ENCODE measurements around the gene HDLBP. TPM values are rescaled to one million over a fixed set of nuclear protein-coding genes. Genes with fewer than 3 reads are reported as not detected.
A peak's percentile ranks its signal among the peaks of the same experiment; 100 is the strongest.
"Not testable (repeated sequence)": the region's sequence is repeated elsewhere in the genome, so short reads cannot be mapped to it uniquely, and the experiment has no call there.

The HDLBP gene
- total RNA-seq, 2 experiments from 2014 or later = 243 to 251 TPM

DNA sequence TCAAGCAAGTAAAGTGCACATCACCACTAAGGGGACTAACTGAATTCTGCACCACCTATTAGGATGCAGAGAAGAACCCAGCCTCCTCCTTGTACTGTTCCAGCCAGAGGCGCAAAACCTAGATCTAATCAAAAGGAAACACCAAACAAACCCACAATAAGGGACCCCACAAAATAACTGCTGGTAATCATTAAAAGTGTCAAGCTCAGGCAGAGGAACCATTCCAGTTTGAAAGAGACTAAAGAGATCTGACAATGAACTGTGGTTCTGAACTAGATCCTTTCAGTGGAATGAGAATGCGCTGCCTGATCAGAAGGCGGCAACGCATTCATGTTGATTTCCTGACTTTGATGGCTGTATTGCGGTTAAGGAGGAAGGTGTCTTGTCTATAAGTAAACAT lies 16.8 kb downstream of the HDLBP start:
- peak; percentile 28 for DNase-seq
- no peaks in the 10 kb centered on the region for H3K9me3 Mint-ChIP-seq
- ChIA-PET POLR2A (interaction anchor here (1.3 kb wide), 1 partner anchor 17 kb away, joined by 4 read pairs; the partner anchor contains the start of genes HDLBP and SEPTIN2), CTCF (interaction anchor here (0.6 to 1.0 kb wide), 2 partner anchors 15 to 147 kb away, joined by 3 read pairs; no protein-coding TSS in a partner anchor)
- no peak overlapping the region for H3K27ac Mint-ChIP-seq
- H3K27me3 Mint-ChIP-seq = no peaks in the 10 kb centered on the region
- peaks cover 36% of the 10 kb centered on the region for H3K4me1 Mint-ChIP-seq (ENCODE audit: low read depth)
- H3K36me3 Mint-ChIP-seq = peaks cover 4% of the 10 kb centered on the region
- H3K4me3 Mint-ChIP-seq = no peak overlapping the region
- intact Hi-C loops (cut with micrococcal nuclease) = no loop called here

DNA sequence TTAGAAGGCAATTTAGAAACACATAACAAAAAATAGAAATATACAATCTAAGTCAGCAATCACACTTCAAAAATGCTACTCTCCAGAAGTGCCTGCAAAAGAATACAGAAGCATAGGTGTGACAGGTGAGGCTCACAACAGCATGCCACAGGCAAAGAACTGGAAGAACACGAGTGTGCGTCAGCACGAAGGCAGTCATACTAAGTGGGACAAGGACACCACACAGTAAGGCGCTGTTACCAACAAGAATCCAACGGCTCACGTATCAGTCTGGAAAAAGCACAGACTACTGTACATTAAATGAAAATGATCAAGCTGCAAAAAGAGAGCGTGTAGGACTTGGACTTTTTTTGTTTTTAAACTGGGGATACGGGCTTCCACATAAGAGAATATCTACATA lies 18.7 kb downstream of the HDLBP start:
- Mint-ChIP-seq H3K4me1 (ENCODE audit: low read depth) (peaks cover 38% of the 10 kb centered on the region), H3K4me3 (no peak overlapping the region), H3K27ac (no peak overlapping the region), H3K27me3 (no peaks in the 10 kb centered on the region), H3K36me3 (peaks cover 4% of the 10 kb centered on the region), H3K9me3 (no peaks in the 10 kb centered on the region)
- DNase-seq = no peak
- ChIA-PET CTCF (no interaction called here), POLR2A (no interaction called here)
- intact Hi-C loops (cut with micrococcal nuclease) = no loop called here

DNA sequence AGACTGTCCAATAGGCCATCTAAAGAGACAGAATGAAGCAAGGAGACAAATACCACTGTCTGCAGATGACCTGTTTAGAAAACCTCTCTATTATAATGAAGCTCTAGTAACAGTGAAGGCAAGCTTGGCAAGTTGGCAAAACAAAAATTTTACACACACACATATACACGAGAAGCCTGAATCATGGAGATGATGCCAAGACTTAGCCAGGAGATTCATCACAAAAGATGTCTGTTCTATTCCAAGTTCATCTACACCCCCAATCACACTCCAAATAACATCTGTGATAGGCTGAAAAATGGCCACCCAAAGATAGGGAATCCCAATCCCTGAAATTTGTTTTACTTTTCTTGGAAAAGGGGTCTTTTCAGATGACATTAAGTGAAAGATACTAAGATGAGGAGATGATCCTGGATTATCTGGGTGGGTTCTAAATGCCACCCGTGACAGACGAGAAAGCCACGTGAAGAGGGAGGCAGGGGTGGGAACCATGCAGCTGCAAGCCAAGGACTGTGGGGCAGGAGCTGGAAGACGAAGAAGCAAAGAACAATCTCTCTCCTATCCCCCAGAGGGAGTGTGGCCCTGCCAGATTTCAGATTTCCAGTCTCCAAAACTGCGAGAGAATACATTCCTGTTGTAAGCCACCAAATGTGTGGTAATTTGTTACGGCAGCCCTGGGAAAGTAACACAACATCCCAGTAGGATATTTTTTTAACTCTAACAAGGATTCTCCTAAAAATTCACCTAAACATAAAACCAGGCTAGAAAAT lies 20.0 kb downstream of the HDLBP start:
- no peaks in the 10 kb centered on the region for H3K27me3 Mint-ChIP-seq
- DNase-seq = no peak
- H3K4me1 Mint-ChIP-seq (ENCODE audit: low read depth) = peaks cover 38% of the 10 kb centered on the region
- ChIA-PET CTCF (no interaction called here), POLR2A (no interaction called here)
- H3K27ac Mint-ChIP-seq = no peak overlapping the region
- peaks cover 4% of the 10 kb centered on the region for H3K36me3 Mint-ChIP-seq
- intact Hi-C loops (cut with micrococcal nuclease) = no loop called here
- H3K9me3 Mint-ChIP-seq = no peaks in the 10 kb centered on the region
- H3K4me3 Mint-ChIP-seq = no peak overlapping the region

DNA sequence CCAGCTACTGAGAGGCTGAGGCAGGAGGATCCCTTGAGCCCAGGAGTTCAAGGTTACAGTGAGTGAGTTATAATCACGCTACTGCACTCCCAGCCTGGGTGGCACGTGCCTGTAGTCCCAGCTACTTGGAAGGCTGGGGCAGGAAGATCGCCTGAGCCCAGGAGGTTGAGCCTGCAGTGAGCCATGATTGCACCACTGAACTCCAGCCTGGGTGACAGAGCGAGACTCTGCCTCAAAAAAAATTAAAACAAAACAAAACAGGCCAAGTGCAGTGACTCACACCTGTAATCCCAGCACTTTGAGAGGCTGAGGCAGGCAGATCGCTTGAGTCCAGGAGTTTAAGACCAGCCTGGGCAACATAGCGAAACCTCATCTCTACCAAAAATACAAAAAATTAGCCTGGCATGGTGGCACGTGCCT lies 22.1 kb downstream of the HDLBP start:
- H3K36me3 Mint-ChIP-seq; POLR2A ChIA-PET; H3K27me3 Mint-ChIP-seq; intact Hi-C loops (cut with micrococcal nuclease); H3K4me3 Mint-ChIP-seq; H3K27ac Mint-ChIP-seq; DNase-seq; CTCF ChIA-PET; H3K9me3 Mint-ChIP-seq: not testable (repeated sequence)
- H3K4me1 Mint-ChIP-seq (ENCODE audit: low read depth) = peaks cover 33% of the 10 kb centered on the region

DNA sequence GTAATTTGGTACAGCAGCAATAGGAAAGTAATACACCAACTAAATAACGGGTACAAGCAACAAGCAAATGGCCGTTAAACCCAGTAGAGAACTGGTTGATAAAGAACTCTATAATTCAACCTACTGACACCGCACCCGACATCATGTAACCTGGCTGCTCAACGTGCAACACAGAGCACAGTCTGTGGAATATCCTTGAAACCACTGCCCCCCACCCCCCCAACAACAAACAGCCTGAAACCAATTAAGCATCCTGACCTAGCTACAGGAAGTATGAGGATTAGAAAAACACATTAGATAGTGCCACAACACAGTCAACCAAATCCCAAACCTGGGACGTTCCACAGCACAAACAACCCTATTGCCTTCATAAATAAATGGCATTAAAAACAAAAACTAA lies 23.5 kb downstream of the HDLBP start:
- H3K9me3 Mint-ChIP-seq = no peaks in the 10 kb centered on the region
- no peaks in the 10 kb centered on the region for H3K27me3 Mint-ChIP-seq
- no peak for DNase-seq
- H3K4me1 Mint-ChIP-seq (ENCODE audit: low read depth) = peaks cover 30% of the 10 kb centered on the region
- peaks cover 5% of the 10 kb centered on the region for H3K36me3 Mint-ChIP-seq
- intact Hi-C loops (cut with micrococcal nuclease) = no loop called here
- no peak overlapping the region for H3K4me3 Mint-ChIP-seq
- no peak overlapping the region for H3K27ac Mint-ChIP-seq
- CTCF ChIA-PET = no interaction called here
- POLR2A ChIA-PET = no interaction called here

DNA sequence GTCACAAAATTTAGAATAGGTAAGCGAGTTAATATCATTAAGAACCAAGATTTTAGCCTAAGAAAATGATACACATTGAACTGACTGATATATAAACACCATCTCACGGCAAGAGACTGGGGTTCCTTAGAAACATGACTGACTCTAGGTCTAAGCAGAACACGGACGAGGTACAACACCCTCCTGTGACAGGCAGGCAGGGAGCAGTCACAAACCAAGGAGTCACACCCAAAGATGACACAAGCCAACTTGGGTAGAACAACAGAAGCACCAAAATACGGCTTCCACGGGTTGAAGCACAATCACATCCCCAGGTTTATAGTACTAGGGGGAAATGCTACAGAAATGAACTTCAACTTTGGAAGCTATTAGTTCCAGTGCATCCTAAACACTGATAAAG lies 24.3 kb downstream of the HDLBP start:
- Mint-ChIP-seq H3K9me3 (no peaks in the 10 kb centered on the region), H3K4me3 (no peak overlapping the region), H3K36me3 (peaks cover 7% of the 10 kb centered on the region), H3K27ac (no peak overlapping the region), H3K4me1 (ENCODE audit: low read depth) (peaks cover 27% of the 10 kb centered on the region), H3K27me3 (no peaks in the 10 kb centered on the region)
- POLR2A ChIA-PET = interaction anchor here (0.6 kb wide), 1 partner anchor 356 kb away, joined by 3 read pairs; no protein-coding TSS in a partner anchor
- intact Hi-C loops (cut with micrococcal nuclease) = no loop called here
- CTCF ChIA-PET = no interaction called here
- DNase-seq = no peak

DNA sequence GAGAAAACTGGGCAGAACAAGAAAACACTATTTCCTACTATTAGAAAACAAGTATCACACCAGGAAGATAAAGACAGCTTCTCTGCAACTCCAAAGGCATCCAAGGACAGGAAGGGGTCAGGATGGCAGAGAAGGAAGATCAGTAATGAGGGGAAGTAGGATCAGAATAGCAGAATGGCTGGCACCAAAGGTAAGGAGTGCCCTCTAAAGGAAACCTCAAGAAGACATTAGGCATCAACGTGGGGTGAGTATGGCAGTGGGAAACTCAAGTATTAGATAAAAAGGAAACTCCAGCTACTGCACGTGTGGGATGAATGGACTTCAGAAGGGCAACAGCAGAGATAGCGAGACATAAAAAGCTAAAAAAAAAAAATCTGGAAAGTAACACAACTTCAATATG lies 25.9 kb downstream of the HDLBP start:
- intact Hi-C loops (cut with micrococcal nuclease) = no loop called here
- Mint-ChIP-seq H3K27ac (no peak overlapping the region), H3K4me1 (ENCODE audit: low read depth) (peaks cover 29% of the 10 kb centered on the region), H3K27me3 (no peaks in the 10 kb centered on the region), H3K4me3 (no peak overlapping the region), H3K36me3 (peaks cover 9% of the 10 kb centered on the region), H3K9me3 (no peaks in the 10 kb centered on the region)
- ChIA-PET POLR2A (no interaction called here), CTCF (interaction anchor here (0.9 to 1.1 kb wide), 2 partner anchors 13 to 19 kb away, joined by 3 read pairs; no protein-coding TSS in a partner anchor)
- DNase-seq = no peak

DNA sequence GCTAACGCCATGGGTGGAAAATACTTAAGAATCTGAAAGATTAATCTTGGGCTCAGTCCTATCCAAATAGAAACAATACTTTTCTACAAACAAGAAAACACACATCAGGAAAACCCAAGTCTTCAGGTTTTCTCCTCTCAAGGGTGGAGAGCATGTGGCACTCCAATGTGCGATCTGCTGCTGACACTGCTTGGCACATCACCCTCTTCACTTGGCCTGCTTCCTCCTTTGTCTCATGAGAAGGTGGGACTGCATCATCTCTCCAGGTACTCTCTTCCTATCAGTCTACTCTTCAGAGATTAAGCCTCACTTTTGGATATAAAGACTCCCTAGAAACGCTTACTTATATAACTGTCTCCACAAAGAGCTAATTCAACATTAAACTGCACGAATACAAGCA lies 26.4 kb downstream of the HDLBP start:
- POLR2A ChIA-PET = no interaction called here
- Mint-ChIP-seq H3K27me3 (no peaks in the 10 kb centered on the region), H3K4me1 (ENCODE audit: low read depth) (peaks cover 33% of the 10 kb centered on the region), H3K9me3 (no peaks in the 10 kb centered on the region), H3K4me3 (no peak overlapping the region), H3K36me3 (peaks cover 12% of the 10 kb centered on the region), H3K27ac (no peak overlapping the region)
- no peak for DNase-seq
- CTCF ChIA-PET = interaction anchor here (0.9 to 1.1 kb wide), 2 partner anchors 14 to 19 kb away, joined by 3 read pairs; no protein-coding TSS in a partner anchor
- intact Hi-C loops (cut with micrococcal nuclease) = no loop called here

DNA sequence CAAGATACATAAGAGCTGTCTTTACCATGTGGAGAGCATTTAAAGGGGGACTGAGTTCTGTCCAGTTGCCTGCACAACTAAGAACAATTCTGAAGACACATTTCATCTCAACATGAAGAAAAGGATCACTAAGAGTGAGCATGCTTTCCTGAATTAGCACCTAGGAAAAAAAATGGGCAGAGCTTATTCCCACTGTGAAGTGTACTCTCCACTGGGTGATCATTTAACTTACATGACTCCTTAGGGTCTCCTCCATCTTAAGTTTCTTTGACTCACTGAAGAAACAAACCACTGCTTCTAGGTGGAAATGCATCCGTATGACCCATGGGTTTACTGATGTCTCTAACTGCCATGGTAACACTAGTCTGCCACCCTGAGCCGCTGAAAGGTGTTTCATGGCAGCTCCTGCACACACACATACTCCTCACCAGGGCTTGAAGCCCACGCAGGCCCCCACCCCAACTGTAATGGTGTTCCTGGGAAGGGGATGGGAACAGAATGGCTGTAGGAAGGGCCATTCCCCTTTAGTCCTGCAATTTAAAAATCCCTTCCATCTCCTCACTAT lies 27.1 kb downstream of the HDLBP start:
- ChIA-PET CTCF (interaction anchor here (0.9 to 1.1 kb wide), 2 partner anchors 15 to 20 kb away, joined by 3 read pairs; no protein-coding TSS in a partner anchor), POLR2A (no interaction called here)
- H3K9me3 Mint-ChIP-seq = no peaks in the 10 kb centered on the region
- intact Hi-C loops (cut with micrococcal nuclease) = no loop called here
- no peak overlapping the region for H3K4me3 Mint-ChIP-seq
- peaks cover 12% of the 10 kb centered on the region for H3K36me3 Mint-ChIP-seq
- peaks cover 34% of the 10 kb centered on the region for H3K4me1 Mint-ChIP-seq (ENCODE audit: low read depth)
- H3K27me3 Mint-ChIP-seq = no peaks in the 10 kb centered on the region
- no peak for DNase-seq
- H3K27ac Mint-ChIP-seq = no peak overlapping the region

DNA sequence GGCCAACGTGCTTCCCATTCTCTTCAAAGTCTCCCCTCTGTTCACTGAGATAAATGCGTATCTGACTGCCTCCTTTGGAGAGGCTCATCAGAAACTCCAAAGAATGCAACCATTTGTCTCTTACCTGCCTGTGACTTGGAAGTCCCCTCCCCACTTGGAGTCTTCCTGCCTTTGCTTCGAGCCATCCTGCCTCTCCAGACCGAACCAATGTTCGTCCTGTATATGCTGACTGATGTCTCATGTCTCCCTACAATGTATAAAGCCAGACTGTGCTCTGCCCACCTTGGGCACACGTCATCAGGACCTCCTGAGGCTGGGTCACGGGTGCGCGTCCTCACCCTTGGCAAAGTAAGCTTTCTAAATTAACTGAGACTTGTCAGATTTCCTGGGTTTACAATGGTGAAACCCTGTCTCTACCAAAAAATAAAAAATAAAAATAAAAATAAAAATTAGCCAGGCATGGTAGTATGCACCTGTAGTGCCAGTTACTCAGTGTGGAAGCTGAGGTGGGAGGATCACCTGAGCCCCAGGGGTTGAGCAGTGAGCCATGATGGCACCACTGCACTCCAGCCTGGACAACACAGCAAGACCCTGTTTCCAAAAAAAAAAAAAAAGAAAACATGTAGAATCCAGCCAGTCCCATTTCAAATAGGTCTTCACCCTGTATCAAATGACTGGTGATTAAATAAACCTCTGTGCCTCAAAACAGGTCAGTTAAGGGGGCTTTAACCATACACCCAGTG lies 29.0 kb downstream of the HDLBP start:
- DNase-seq = no peak
- ChIA-PET POLR2A (interaction anchor here (0.7 kb wide), 1 partner anchor 11 kb away, joined by 4 read pairs; no protein-coding TSS in a partner anchor), CTCF (no interaction called here)
- no peak overlapping the region for H3K27ac Mint-ChIP-seq
- H3K27me3 Mint-ChIP-seq = no peaks in the 10 kb centered on the region
- intact Hi-C loops (cut with micrococcal nuclease) = no loop called here
- peaks cover 33% of the 10 kb centered on the region for H3K4me1 Mint-ChIP-seq (ENCODE audit: low read depth)
- H3K4me3 Mint-ChIP-seq = no peak overlapping the region
- H3K9me3 Mint-ChIP-seq = no peaks in the 10 kb centered on the region
- peaks cover 12% of the 10 kb centered on the region for H3K36me3 Mint-ChIP-seq

DNA sequence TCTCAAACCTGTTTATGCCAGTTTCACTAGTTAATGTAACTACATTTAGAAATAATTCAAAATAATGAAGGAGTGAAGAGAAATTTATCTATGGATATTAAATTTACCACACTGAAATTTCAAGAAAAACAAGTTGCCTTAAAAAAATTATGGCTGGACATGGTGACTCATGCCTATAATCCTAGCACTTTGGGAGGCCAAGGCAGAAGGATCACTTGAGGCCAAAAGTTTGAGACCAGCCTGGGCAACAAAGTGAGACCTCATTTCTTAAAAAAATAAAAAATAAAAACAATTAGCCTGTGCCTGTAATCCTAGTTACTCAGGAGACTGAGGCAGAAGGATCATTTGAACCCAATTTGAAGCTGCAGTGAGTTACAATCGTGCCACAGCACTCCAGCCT lies 29.9 kb downstream of the HDLBP start:
- Mint-ChIP-seq H3K27me3 (no peaks in the 10 kb centered on the region), H3K36me3 (peaks cover 12% of the 10 kb centered on the region), H3K4me1 (ENCODE audit: low read depth) (peaks cover 33% of the 10 kb centered on the region), H3K27ac (no peak overlapping the region), H3K4me3 (no peak overlapping the region), H3K9me3 (no peaks in the 10 kb centered on the region)
- POLR2A ChIA-PET = no interaction called here
- no peak for DNase-seq
- CTCF ChIA-PET = no interaction called here
- intact Hi-C loops (cut with micrococcal nuclease) = no loop called here

DNA sequence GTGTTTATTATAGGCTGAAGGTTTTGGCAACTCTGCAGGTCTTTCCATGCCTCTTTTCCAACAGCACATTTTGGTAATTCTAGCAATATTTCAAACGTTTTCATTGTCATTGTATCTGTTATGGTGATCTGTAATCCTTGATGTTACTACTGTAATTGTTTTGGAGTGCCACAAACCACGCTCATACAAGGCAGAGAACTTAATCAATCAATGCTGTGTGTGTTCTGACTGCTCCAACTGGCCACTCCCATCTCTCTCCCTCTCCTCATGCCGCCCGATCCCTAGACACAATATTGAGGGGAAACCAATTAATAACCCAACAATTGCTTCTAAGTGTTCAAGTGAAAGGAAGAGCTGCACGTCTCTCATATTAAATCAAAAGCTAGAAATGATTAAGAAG lies 32.9 kb downstream of the HDLBP start:
- Mint-ChIP-seq H3K9me3 (no peaks in the 10 kb centered on the region), H3K36me3 (peaks cover 10% of the 10 kb centered on the region), H3K27me3 (no peaks in the 10 kb centered on the region), H3K4me1 (ENCODE audit: low read depth) (peaks cover 20% of the 10 kb centered on the region), H3K4me3 (no peak overlapping the region), H3K27ac (no peak overlapping the region)
- POLR2A ChIA-PET = no interaction called here
- intact Hi-C loops (cut with micrococcal nuclease) = no loop called here
- DNase-seq = no peak
- CTCF ChIA-PET = no interaction called here

Measured in activated CD4-positive, alpha-beta memory T cell treated with anti-CD3 and anti-CD28 coated beads for 36 hours (primary cell).